GM12878 (cell line): ENCODE data around the gene CIROP. TPM values are rescaled to one million over a fixed set of nuclear protein-coding genes. Genes with fewer than 3 reads are reported as not detected.

Source experiments
- ATAC-seq: fragments of 200-7000 bp; cut with Tn5 transposase; 3 replicates; pipeline ENCODE4 v1.9.1; 2020; ENCODE audit warnings: mild to moderate bottlenecking, moderate library complexity
- BruUV-seq: library from RNA; stranded (reverse); fragments of 400-500 nt; replicated peaks from 2 replicates; lab custom pipeline; 2021; lab: Mats Ljungman, UMichigan
- CTCF ChIA-PET: fragments of 300-600 bp; sonication (Branson Sonifier 250); formaldehyde crosslinking; extraction: SDS; loops from one replicate; lab custom pipeline; 2021; ENCODE audit warnings: inconsistent platforms; lab: Yijun Ruan, JAX
- POLR2A ChIA-PET: fragments of 350-600 bp; formaldehyde crosslinking; extraction: SDS; loops from one replicate; lab custom pipeline; 2021; ENCODE audit warnings: inconsistent platforms; lab: Charles Lee
- RAD21 ChIA-PET: fragments of 300-600 bp; sonication (Branson Sonifier 250); formaldehyde crosslinking; loops from one replicate; lab custom pipeline; 2023; ENCODE audit warnings: antibody characterized with exemption; ENCODE audit not compliant: unreplicated experiment; lab: Charles Lee
- SMC1A ChIA-PET: fragments of 300-600 bp; sonication (Branson Sonifier 250); formaldehyde crosslinking; loops from one replicate; lab custom pipeline; 2023; ENCODE audit not compliant: unreplicated experiment, uncharacterized antibody; lab: Charles Lee
- DNase-seq: peaks from one replicate; pipeline ENCODE4 v3.0.0-alpha.2; 2011; ENCODE audit warnings: low read depth, low spot score
- FAIRE-seq: peaks from 3 replicates; lab custom pipeline; 2011; peaks lifted over from hg19 to GRCh38; lab: Jason Lieb, UNC
- H2AFZ ChIP-seq: 2 replicates; pipeline ENCODE4 v1.6.0; 2011; ENCODE audit warnings: low read depth, low read length, control low read depth; ENCODE audit not compliant: control insufficient read depth
- H3K27ac ChIP-seq: 2 replicates; pipeline ENCODE4 v1.5.1; 2011; ENCODE audit warnings: control low read depth; ENCODE audit not compliant: control insufficient read depth, insufficient read depth
- H3K27me3 ChIP-seq, 2 experiments: replicated peaks in 1 of 2; 2 replicates each; pipeline versions ENCODE4 v1.6.0 to v1.6.1; 2011; ENCODE audit warnings: low read length in 1 of 2; ENCODE audit not compliant: control insufficient read depth in 2 of 2, insufficient read depth in 2 of 2
- H3K36me3 ChIP-seq, 2 experiments: 2 replicates each; pipeline ENCODE4 v1.5.1; 2011; ENCODE audit warnings: low read length in 1 of 2; ENCODE audit not compliant: control insufficient read depth in 2 of 2, insufficient read depth in 2 of 2
- H3K4me1 ChIP-seq: 2 replicates; pipeline ENCODE4 v1.6.1; 2011; ENCODE audit warnings: mild to moderate bottlenecking, low read length, moderate library complexity, mixed read lengths; ENCODE audit not compliant: control insufficient read depth, insufficient read depth
- H3K4me2 ChIP-seq: 2 replicates; pipeline ENCODE4 v1.6.0; 2011; ENCODE audit warnings: control low read depth; ENCODE audit not compliant: control insufficient read depth, insufficient read depth
- H3K4me3 ChIP-seq: fragments of 200-600 bp; sonication (generic); 2 replicates; pipeline ENCODE4 v1.5.1; 2016
- H3K79me2 ChIP-seq: 2 replicates; pipeline ENCODE4 v1.6.0; 2011; ENCODE audit warnings: low read length; ENCODE audit not compliant: control insufficient read depth, insufficient read depth
- H3K9ac ChIP-seq: 2 replicates; pipeline ENCODE4 v1.8.0; 2011; ENCODE audit warnings: low read length, control low read depth, mixed read lengths; ENCODE audit not compliant: control insufficient read depth, insufficient read depth
- H3K9me3 ChIP-seq: replicated peaks from 3 replicates; pipeline ENCODE4 v1.5.1; 2011; ENCODE audit warnings: mild to moderate bottlenecking, low read length; ENCODE audit not compliant: control insufficient read depth, insufficient read depth
- H4K20me1 ChIP-seq: 2 replicates; pipeline ENCODE4 v1.6.0; 2011; ENCODE audit not compliant: control insufficient read depth, insufficient read depth
- BHLHE40 ChIP-seq, 2 experiments: fragments of 450-650 bp in 1 of 2; IDR thresholded peaks; 2 replicates each; pipeline ENCODE4 v1.6.1; 2011 to 2017; ENCODE audit warnings: low read depth in 2 of 2, borderline replicate concordance in 1 of 2, improper control_type of control experiment in 1 of 2, low read length in 1 of 2, mild to moderate bottlenecking in 1 of 2
- BRCA1 ChIP-seq: IDR thresholded peaks from 2 replicates; pipeline ENCODE4 v1.6.1; 2011; ENCODE audit warnings: low read depth, low read length, improper control_type of control experiment
- GATAD2B ChIP-seq: fragments of 450-650 bp; conservative IDR thresholded peaks from 2 replicates; pipeline ENCODE4 v1.6.1; 2017; ENCODE audit warnings: low read depth, mild to moderate bottlenecking, moderate library complexity
- HDAC2 ChIP-seq: fragments of 200-600 bp; sonication (generic); IDR thresholded peaks from 2 replicates; pipeline ENCODE4 v1.6.1; 2017
- KAT2A ChIP-seq: conservative IDR thresholded peaks from 2 replicates; pipeline ENCODE4 v1.6.1; 2011; ENCODE audit warnings: low read depth, low read length; ENCODE audit not compliant: control insufficient read depth
- NR2C1 ChIP-seq: fragments of 450-650 bp; IDR thresholded peaks from 2 replicates; pipeline ENCODE4 v1.6.1; 2017; ENCODE audit warnings: antibody characterized with exemption, mild to moderate bottlenecking, moderate library complexity
- POLR2A ChIP-seq: IDR thresholded peaks from 2 replicates; pipeline ENCODE4 v1.6.1; 2011; ENCODE audit warnings: low read depth, mild to moderate bottlenecking, low read length
- RAD21 ChIP-seq: IDR thresholded peaks from 2 replicates; pipeline ENCODE4 v1.6.1; 2011; ENCODE audit warnings: mild to moderate bottlenecking, low read depth, low read length, moderate library complexity; ENCODE audit not compliant: insufficient read depth
- SMC3 ChIP-seq: IDR thresholded peaks from 2 replicates; pipeline ENCODE4 v1.6.1; 2011; ENCODE audit warnings: low read length, improper control_type of control experiment, borderline replicate concordance
- SPI1 ChIP-seq: IDR thresholded peaks from 2 replicates; pipeline ENCODE4 v1.6.1; 2011; ENCODE audit warnings: low read depth, mild to moderate bottlenecking, low read length, moderate library complexity, borderline replicate concordance; ENCODE audit not compliant: insufficient read depth
- TCF7 ChIP-seq: IDR thresholded peaks from 2 replicates; pipeline ENCODE4 v1.6.1; 2014; ENCODE audit warnings: antibody characterized with exemption, borderline replicate concordance
- WRNIP1 ChIP-seq: IDR thresholded peaks from 2 replicates; pipeline ENCODE4 v1.6.1; 2011; ENCODE audit warnings: low read depth, low read length, improper control_type of control experiment, borderline replicate concordance
- ZBTB11 ChIP-seq: fragments of 450-650 bp; formaldehyde crosslinking; IDR thresholded peaks from 2 replicates; pipeline ENCODE4 v1.5.0; 2022; ENCODE audit warnings: mild to moderate bottlenecking, missing genetic modification characterization
- ZBTB4 ChIP-seq: fragments of 450-650 bp; formaldehyde crosslinking; IDR thresholded peaks from 2 replicates; pipeline ENCODE4 v1.4.0; 2022; ENCODE audit warnings: mild to moderate bottlenecking, moderate library complexity
- ZNF217 ChIP-seq: fragments of 450-650 bp; IDR thresholded peaks from 2 replicates; pipeline ENCODE4 v1.6.1; 2017; ENCODE audit warnings: antibody characterized with exemption, mild to moderate bottlenecking
- WGBS: methylation state at CpG from one replicate; pipeline ENCODE4 v1.1.6; 2016; ENCODE audit warnings: low lambda C conversion rate; ENCODE audit not compliant: insufficient replicate concordance, insufficient coverage; ENCODE audit errors: missing lambda C conversion rate; 5-methylcytosine and 5-hydroxymethylcytosine counted together
- in situ Hi-C: fragments of 300-500 bp; cut with MboI; formaldehyde crosslinking; loops from 9 replicates; pipeline ENCODE4 v1.14.3; 2018; ENCODE audit warnings: mixed read lengths
- intact Hi-C: fragments of 100-400 bp; cut with micrococcal nuclease; formaldehyde crosslinking; loops from one replicate; pipeline ENCODE4 v1.14.2; 2022; ENCODE audit not compliant: unreplicated experiment
- polyA plus RNA-seq, 11 experiments: library from polyadenylated mRNA; depleted of rRNA in 4 of 11; unstranded in 6 of 11; stranded (reverse) in 5 of 11; fragments of >200 nt; fragmentation: Nextera tagmentation in 4 of 11; fragmentation: Illumina TruSeq in 1 of 11; extraction: Ambion mirVana in 4 of 11; extraction: Trizol in 1 of 11; gene quantifications; 1 replicate in 1 of 11; 2 replicates in 10 of 11; pipeline versions ENCODE4 v1.2.1 to v1.2.3, GENCODE V29; 2011 to 2016; ENCODE audit warnings: inconsistent platforms in 2 of 11, missing spikeins in 2 of 11, low read depth in 1 of 11
- total RNA-seq, 4 experiments: library from RNA; depleted of rRNA in 3 of 4; stranded (reverse); fragments of >200 nt in 3 of 4; fragmentation: Illumina TruSeq in 1 of 4; extraction: Trizol in 1 of 4; gene quantifications; 2 replicates each; pipeline versions ENCODE4 v1.2.1 to v1.2.3, GENCODE V29; 2013 to 2021

The CIROP gene
- total and polyA plus RNA-seq, 10 of the 15 experiments (the other 5 are each of a cell fraction or from before 2014, with no cell fraction given), result not detected

- CTCF ChIA-PET, result interaction anchor here (0.6 to 5.4 kb wide), 6 partner anchors 8 to 74 kb away, joined by 3 to 45 read pairs (median 4); partner anchors contain the start of gene CEBPE
- H3K27ac ChIP-seq, result no peak overlapping the region
- no peaks in the 10 kb centered on the region for H3K4me1 ChIP-seq
- no TSS peak for BruUV-seq
- TF ChIP-seq GATAD2B, result no peak
- no peak for TF ChIP-seq WRNIP1
- no peak for TF ChIP-seq NR2C1
- no peak for TF ChIP-seq ZBTB11 (CRISPR knock-in tag)
- TF ChIP-seq BHLHE40 (IDR thresholded peaks at IDR 0.05; ENCODE audit: borderline replicate concordance in 1 of 2, low read depth in 2 of 2, low read length in 1 of 2), result no peak
- TF ChIP-seq SMC3, result no peak
- no peak for TF ChIP-seq ZNF217
- no peak for TF ChIP-seq SPI1
- no peak for TF ChIP-seq ZBTB4 (CRISPR knock-in tag)
- TF ChIP-seq POLR2A, result no peak
- no peak for TF ChIP-seq KAT2A
- no peak for TF ChIP-seq RAD21
- TF ChIP-seq TCF7, result no peak
- TF ChIP-seq HDAC2, result no peak
- TF ChIP-seq BRCA1, result no peak
- RAD21 ChIA-PET, result interaction anchor here (0.5 to 2.0 kb wide), 3 partner anchors 8 to 169 kb away, joined by 4 to 5 read pairs (median 4); no protein-coding TSS in a partner anchor
- POLR2A ChIA-PET, result no interaction called here
- WGBS, result 19% methylated on average over 12 of the region's 12 CpGs
- H4K20me1 ChIP-seq, result no peaks in the 10 kb centered on the region
- no peak overlapping the region for H3K4me2 ChIP-seq
- ATAC-seq (no peak; the same call in 1 of the 3 replicates), FAIRE-seq (no peak), DNase-seq (no peak)
- no peak overlapping the region for H3K9ac ChIP-seq
- H3K27me3 ChIP-seq, result peaks cover 0 to 7% of the 10 kb centered on the region in 2 experiments; a peak in 3 of 4 replicates
- H3K79me2 ChIP-seq, result no peaks in the 10 kb centered on the region
- in situ Hi-C loops (no loop called here), intact Hi-C loops (no loop called here)
- no peaks in the 10 kb centered on the region for H3K36me3 ChIP-seq
- no peak overlapping the region for H2AFZ ChIP-seq
- SMC1A ChIA-PET, result interaction anchor here (1.2 kb wide), 1 partner anchor 11 kb away, joined by 3 read pairs; no protein-coding TSS in a partner anchor
- no peak overlapping the region for H3K4me3 ChIP-seq
- H3K9me3 ChIP-seq, result no peaks in the 10 kb centered on the region
Measured at GRCh38 chr14:23112359-23113178, 7.8 kb upstream of the CIROP start.
